Urothelium cell line (cell line): Measurements from ENCODE around the gene ATP13A2.

Experiments
- DNase-seq: peaks from one replicate; pipeline ENCODE4 v3.0.0; 2011; ENCODE audit warnings: low spot score, mixed read lengths
- FAIRE-seq: peaks from 2 replicates; lab custom pipeline; 2011; peaks lifted over from hg19 to GRCh38; lab: Jason Lieb, UNC

The ATP13A2 gene

GRCh38 chr1:16979475-16980327, 32.0 kb downstream of the ATP13A2 start:
- DNase-seq: peak; percentile 48
- FAIRE-seq: no peak

GRCh38 chr1:16978567-16979474, 32.9 kb downstream of the ATP13A2 start:
- no peak for FAIRE-seq
- DNase-seq: no peak

GRCh38 chr1:16978139-16978538, 33.6 kb downstream of the ATP13A2 start:
- DNase-seq: no peak
- FAIRE-seq: no peak

- no peak for FAIRE-seq
These were observed 34.4 kb downstream of the ATP13A2 start for GRCh38 chr1:16977377-16977776.

GRCh38 chr1:16976966-16977365, 34.8 kb downstream of the ATP13A2 start:
- FAIRE-seq (no peak), DNase-seq (no peak)

More at GRCh38 chr1:16977377-16977776, 34.4 kb downstream of the ATP13A2 start:
- no peak for DNase-seq

GRCh38 chr1:16975838-16976237, 35.9 kb downstream of the ATP13A2 start:
- DNase-seq: no peak
- FAIRE-seq: no peak

- FAIRE-seq (no peak), DNase-seq (no peak)
These were observed 36.5 kb downstream of the ATP13A2 start for GRCh38 chr1:16975211-16975610.

- no peak for FAIRE-seq
These were observed 38.5 kb downstream of the ATP13A2 start for GRCh38 chr1:16973215-16973614.

GRCh38 chr1:16972189-16972895, 39.4 kb downstream of the ATP13A2 start:
- FAIRE-seq (no peak), DNase-seq (no peak)

More at GRCh38 chr1:16973215-16973614, 38.5 kb downstream of the ATP13A2 start:
- DNase-seq: no peak

GRCh38 chr1:16971341-16972188, 40.2 kb downstream of the ATP13A2 start:
- no peak for FAIRE-seq
- no peak for DNase-seq

- no peak for DNase-seq
- no peak for FAIRE-seq
These were observed 41.4 kb downstream of the ATP13A2 start for GRCh38 chr1:16970132-16970910.

GRCh38 chr1:16969651-16970050, 42.1 kb downstream of the ATP13A2 start:
- no peak for DNase-seq

GRCh38 chr1:16969057-16969611, 42.6 kb downstream of the ATP13A2 start:
- DNase-seq: no peak
- no peak for FAIRE-seq

More at GRCh38 chr1:16969651-16970050, 42.1 kb downstream of the ATP13A2 start:
- no peak for FAIRE-seq

- FAIRE-seq: no peak
- DNase-seq: no peak
These were observed 43.4 kb downstream of the ATP13A2 start for GRCh38 chr1:16968372-16968771.

- FAIRE-seq (no peak), DNase-seq (no peak)
These were observed 43.8 kb downstream of the ATP13A2 start for GRCh38 chr1:16967962-16968361.

- DNase-seq (peak; percentile 91), FAIRE-seq (no peak)
These were observed 44.6 kb downstream of the ATP13A2 start for GRCh38 chr1:16967095-16967575.

GRCh38 chr1:16966282-16966681, 45.4 kb downstream of the ATP13A2 start:
- no peak for FAIRE-seq
- no peak for DNase-seq

- no peak for DNase-seq
- no peak for FAIRE-seq
These were observed 46.2 kb downstream of the ATP13A2 start for GRCh38 chr1:16965486-16966067.
